ENCODE results near the gene SEPTIN2.

SEPTIN2 gene

DNA sequence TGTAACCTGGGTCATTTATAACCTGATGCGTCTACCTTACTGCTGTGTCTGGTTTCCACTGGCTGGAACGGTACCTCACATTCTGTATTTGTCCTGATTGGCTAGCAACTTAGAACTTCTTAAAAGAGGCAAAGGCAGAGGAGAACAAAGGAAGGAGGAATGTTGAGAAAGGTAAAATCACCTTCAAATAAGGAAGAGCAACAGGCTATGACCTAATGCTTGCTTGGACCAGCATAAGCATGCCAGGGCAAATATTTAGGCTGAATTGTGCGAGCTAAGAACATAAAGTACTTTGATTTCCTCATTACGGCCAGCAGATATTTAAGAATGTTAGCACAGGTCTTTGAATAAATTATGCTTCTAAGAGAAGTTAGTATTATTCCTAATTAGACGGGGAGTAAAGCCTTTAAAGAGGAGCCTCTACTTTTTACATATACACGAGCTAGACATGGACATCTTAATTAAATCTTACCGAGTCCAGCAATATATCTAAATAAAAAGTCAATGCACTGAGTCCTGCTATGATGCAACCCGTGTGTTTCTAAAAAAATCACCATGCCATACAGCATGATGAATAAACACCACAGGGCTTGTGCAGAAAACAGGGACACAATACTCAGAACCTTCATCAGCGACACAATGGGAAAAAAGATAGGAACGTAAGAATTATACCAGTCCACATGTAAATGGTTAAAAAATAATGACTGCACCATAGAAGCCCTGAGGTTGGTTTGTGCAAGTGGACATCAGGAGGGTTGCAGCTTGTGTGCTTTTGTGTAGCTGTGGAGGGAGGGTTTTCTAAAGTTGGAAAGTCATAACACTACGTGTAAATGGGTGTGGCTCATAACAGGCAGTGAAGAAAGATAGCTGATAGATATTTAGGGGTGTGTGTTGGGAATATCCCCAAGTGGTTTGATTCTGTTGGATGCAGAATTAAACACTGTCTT lies 14.2 kb downstream of the SEPTIN2 start:
- no peak for DNase-seq (ENCODE audit: low read depth, low spot score)
- H3K4me3 ChIP-seq (ENCODE audit: low read depth, low read length), result no peak overlapping the region
- TF ChIP-seq, protein P1, sequence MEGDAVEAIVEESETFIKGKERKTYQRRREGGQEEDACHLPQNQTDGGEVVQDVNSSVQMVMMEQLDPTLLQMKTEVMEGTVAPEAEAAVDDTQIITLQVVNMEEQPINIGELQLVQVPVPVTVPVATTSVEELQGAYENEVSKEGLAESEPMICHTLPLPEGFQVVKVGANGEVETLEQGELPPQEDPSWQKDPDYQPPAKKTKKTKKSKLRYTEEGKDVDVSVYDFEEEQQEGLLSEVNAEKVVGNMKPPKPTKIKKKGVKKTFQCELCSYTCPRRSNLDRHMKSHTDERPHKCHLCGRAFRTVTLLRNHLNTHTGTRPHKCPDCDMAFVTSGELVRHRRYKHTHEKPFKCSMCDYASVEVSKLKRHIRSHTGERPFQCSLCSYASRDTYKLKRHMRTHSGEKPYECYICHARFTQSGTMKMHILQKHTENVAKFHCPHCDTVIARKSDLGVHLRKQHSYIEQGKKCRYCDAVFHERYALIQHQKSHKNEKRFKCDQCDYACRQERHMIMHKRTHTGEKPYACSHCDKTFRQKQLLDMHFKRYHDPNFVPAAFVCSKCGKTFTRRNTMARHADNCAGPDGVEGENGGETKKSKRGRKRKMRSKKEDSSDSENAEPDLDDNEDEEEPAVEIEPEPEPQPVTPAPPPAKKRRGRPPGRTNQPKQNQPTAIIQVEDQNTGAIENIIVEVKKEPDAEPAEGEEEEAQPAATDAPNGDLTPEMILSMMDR (IDR thresholded peaks at IDR 0.05; ENCODE audit: low read depth, low read length), result no peak
- in situ Hi-C loops (cut with HindIII; ENCODE audit: low sequenced_read_pairs), result no loop called here

DNA sequence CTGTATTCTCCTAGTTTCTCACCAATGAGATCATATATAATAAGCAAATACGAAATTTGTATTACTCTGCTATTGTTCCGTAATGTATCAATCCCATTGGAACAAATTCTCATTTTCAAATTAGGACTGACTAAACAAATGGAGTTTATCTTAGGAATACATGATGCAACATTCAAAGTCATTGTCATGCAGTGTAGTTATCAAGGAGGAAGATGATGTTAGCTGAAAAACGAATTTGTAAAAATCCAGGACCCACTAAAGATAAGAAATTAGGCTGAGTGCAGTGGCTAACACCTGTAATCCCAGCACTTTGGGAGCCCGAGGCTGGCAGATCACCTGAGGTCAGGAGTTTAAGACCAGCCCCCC lies 14.9 kb downstream of the SEPTIN2 start:
- TF ChIP-seq, protein P1 (IDR thresholded peaks at IDR 0.05; ENCODE audit: low read depth, low read length), result no peak
- in situ Hi-C loops (cut with HindIII; ENCODE audit: low sequenced_read_pairs), result no loop called here
- H3K4me3 ChIP-seq (ENCODE audit: low read depth, low read length), result no peak overlapping the region
- DNase-seq (ENCODE audit: low read depth, low spot score), result no peak

DNA sequence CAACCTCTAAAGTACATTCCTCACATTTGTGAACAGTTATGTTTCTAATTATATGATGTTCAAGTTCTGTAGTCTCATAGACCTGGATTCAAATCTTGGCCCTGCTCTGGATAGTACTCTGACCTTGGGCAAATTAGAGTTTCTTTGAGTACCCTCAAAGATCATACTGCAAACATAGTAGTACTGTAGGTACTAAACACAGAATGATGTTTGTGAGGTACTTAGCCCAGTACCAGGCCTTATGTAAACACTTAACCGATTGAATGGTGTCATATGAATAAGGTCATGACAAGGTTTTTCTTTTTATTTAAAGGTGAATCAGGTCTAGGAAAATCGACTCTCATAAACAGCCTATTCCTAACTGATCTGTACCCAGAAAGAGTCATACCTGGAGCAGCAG lies 19.1 kb downstream of the SEPTIN2 start:
- DNase-seq (ENCODE audit: low read depth, low spot score), result no peak
- TF ChIP-seq, protein P1 (IDR thresholded peaks at IDR 0.05; ENCODE audit: low read depth, low read length), result no peak
- no peak overlapping the region for H3K4me3 ChIP-seq (ENCODE audit: low read depth, low read length)
- in situ Hi-C loops (cut with HindIII; ENCODE audit: low sequenced_read_pairs), result no loop called here

DNA sequence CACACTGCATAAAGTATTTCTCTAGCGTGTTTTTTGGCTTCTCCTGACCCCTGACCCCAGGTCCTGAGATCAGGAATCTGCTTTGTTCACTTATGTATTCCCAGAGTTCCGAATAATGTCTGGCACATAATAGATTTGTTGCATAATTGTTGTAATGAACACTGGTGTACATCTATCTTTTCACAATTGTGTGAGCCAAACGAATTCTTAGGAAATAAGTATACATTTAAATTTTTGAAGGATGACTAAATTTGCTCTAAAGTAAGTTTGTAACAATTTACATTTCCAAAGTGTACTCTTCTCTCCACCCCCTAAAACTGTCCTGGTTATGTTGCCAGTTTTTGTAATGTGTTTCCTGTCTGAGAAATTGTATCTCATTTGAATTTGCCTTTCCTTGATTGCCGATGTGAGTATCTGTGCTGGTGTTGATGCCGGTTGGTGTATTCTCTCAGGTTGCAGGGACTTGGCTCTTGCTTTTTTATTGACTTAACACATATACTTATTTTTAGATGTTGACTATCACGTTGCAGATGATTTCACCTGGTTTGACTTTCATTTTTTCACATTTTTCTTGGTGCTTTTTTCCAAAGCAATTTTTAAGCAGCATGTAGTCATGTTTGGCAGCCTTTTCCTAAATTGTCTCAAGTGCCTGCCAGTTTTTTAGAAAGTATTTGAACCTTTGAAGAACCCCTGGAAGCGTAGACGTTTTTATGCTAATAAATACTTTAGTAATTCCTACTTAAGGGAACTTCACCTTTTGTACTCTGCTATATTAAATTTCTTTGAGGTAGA lies 24.3 kb downstream of the SEPTIN2 start:
- in situ Hi-C loops (cut with HindIII; ENCODE audit: low sequenced_read_pairs), result no loop called here
- DNase-seq (ENCODE audit: low read depth, low spot score), result no peak
- TF ChIP-seq, protein P1 (IDR thresholded peaks at IDR 0.05; ENCODE audit: low read depth, low read length), result no peak
- H3K4me3 ChIP-seq (ENCODE audit: low read depth, low read length), result no peak overlapping the region

DNA sequence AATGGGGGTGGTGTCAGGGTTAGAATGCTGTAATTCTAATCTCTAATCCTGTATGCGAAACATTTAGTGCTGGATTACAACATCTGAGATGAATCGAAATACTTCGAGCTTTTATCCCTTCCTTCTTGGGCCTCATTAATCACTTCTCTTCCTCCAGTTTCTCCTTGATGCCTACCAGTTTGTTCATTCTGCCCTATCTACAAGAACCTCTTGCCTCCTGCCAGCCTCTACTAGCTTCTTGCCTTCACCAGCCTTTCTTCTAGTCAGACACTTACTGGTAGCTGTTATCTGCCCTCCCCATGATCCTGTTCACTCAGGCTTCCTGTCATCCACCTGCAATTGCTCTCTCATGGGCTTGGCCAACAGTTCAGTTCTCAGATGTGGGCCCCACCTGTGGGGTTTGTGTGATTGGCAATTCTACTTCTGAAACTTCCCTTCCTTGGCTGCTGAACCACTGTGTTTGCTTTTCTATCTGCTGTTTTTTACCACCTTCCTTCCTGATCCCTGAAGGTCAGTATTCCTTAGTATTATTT lies 25.0 kb downstream of the SEPTIN2 start:
- no peak for DNase-seq (ENCODE audit: low read depth, low spot score)
- TF ChIP-seq, protein P1 (IDR thresholded peaks at IDR 0.05; ENCODE audit: low read depth, low read length), result no peak
- H3K4me3 ChIP-seq (ENCODE audit: low read depth, low read length), result no peak overlapping the region
- in situ Hi-C loops (cut with HindIII; ENCODE audit: low sequenced_read_pairs), result no loop called here

DNA sequence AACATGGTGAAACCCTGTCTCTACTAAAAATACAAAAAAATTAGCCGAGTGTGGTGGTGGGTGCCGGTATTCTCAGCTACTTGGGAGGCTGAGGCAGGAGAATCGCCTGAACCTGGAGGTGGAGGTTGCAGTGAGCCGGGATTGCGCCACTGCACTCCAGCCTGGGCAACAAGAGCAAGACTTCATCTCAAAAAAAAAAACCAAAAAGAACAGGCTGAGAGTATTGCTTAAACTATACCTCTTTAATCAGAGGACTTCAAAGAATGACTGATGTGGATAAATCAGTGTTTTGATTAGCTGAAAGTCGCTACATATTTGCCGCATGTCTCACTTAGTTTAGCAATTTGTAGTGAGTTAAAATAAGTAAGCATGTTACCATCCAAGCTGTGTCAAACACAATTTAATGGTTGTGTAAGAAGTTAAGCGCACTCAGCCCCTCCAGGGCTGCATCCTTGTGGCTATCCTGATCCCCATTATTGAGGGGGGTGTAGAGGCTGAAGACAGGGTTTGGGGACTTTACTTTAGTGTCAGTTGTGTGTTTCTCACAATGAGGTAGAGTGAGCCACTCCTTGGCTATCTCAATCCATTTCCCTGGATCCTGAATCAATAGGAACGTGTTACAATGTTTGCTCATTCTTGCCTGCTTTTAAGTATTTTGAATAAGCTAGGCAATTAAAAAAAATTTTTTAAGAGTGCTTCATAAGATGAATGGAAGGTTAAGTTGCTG lies 29.4 kb downstream of the SEPTIN2 start:
- TF ChIP-seq, protein P1 (IDR thresholded peaks at IDR 0.05; ENCODE audit: low read depth, low read length), result no peak
- in situ Hi-C loops (cut with HindIII; ENCODE audit: low sequenced_read_pairs), result no loop called here
- no peak overlapping the region for H3K4me3 ChIP-seq (ENCODE audit: low read depth, low read length)
- DNase-seq (ENCODE audit: low read depth, low spot score), result no peak

Data from astrocyte of the spinal cord (primary cell).